NCI-H128 (cell line): ENCODE measurements around the gene CPLX3.

Experiments used
- DNase-seq: peaks from one replicate; lab custom pipeline; 2025; ENCODE audit not compliant: unreplicated experiment; lab: John Stamatoyannopoulos, UW

CPLX3 gene

GRCh38 chr15:74788042-74788682, 38.3 kb upstream of the CPLX3 start:
- DNase-seq: no peak

- no peak for DNase-seq
These were observed 37.7 kb upstream of the CPLX3 start for GRCh38 chr15:74788683-74789151.

DNA sequence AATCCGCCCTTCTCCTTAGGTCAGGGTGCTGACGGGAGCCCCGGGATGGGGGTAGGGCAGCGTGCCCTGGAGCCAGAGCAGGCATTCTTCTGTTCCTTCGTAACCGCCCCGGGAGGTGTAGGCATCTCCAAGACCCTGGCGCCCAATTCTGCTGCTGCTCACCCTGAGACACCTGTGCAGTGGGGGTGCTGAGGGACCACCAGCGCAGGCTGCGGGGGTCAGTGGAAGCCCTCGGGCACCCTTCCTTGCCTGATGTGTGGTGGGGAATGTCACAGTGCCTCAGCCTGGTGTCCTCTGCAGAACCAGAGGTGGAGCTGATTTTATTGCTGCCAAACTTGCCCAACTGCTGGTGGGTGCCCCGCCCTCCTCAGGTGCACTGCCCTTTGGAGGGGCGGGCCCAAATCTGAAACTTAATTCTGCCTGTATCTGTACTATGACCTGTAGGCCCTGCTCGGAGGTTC, 37.2 kb upstream of the CPLX3 start:
- DNase-seq: no peak

- DNase-seq: no peak
These were observed 36.7 kb upstream of the CPLX3 start for GRCh38 chr15:74789741-74790079.

DNA sequence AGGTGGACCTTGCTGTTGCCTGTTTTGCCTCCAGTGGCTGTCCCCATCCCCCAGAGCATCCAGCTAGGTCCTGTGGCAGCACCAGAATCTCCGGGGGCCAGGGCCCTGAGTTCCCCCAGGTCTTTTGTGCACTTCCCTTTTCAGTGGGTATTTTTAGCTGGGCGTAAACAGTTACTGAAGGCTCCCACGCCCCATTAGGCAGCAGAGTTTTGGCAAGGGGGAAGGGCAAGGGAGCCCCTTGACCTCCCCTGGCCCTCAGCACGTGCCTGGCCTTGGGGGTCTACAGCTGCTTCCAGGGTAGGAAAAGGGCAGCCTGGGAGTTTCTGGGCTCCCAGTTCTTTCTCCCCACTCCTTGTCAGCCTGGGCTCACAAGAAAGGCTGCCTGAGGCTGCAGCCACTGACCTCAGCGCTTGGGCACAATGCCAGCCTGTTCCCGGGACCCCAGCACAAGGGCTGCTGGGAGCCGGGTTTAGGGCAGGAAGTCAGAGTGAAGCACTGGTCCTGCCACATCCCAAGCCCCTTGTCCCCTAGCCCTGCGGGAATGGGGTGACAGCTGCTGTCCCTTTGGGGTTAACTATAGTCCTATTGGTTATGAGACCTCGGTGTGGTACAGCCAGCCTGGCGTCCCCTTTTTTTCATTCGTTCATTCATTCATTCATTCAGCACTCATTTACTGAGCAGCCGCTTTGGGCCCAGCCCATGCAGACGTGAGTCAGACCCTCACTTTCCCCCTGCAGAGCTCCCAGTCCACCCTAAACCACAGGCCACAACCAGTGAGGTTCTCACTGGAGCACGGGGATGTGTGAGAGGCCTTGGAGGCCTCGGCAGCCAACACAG, 36.1 kb upstream of the CPLX3 start:
- DNase-seq: no peak

GRCh38 chr15:74791007-74791406, 35.4 kb upstream of the CPLX3 start:
- DNase-seq: no peak

DNA sequence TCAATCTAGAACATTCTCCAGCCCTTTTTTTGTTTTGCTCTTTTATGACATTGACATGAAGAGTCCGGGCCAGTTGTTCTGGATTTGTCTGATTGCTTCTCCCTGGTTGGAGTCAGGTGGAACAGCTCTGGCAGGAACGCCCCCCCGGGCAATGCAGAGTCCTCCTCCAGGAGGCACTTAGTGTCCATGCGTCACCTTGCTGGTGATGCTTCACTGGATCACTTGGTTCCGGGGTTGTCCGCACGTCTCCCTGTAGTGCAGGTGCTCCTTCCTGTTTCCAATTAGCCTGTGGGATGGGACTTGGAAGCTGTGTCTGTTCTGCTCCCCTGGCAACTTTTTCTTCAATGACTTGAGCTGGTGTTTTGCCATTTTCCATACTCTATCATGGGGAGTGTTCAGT, 34.8 kb upstream of the CPLX3 start:
- no peak for DNase-seq

- DNase-seq: no peak
These were observed 34.0 kb upstream of the CPLX3 start for GRCh38 chr15:74792227-74793016.

DNA sequence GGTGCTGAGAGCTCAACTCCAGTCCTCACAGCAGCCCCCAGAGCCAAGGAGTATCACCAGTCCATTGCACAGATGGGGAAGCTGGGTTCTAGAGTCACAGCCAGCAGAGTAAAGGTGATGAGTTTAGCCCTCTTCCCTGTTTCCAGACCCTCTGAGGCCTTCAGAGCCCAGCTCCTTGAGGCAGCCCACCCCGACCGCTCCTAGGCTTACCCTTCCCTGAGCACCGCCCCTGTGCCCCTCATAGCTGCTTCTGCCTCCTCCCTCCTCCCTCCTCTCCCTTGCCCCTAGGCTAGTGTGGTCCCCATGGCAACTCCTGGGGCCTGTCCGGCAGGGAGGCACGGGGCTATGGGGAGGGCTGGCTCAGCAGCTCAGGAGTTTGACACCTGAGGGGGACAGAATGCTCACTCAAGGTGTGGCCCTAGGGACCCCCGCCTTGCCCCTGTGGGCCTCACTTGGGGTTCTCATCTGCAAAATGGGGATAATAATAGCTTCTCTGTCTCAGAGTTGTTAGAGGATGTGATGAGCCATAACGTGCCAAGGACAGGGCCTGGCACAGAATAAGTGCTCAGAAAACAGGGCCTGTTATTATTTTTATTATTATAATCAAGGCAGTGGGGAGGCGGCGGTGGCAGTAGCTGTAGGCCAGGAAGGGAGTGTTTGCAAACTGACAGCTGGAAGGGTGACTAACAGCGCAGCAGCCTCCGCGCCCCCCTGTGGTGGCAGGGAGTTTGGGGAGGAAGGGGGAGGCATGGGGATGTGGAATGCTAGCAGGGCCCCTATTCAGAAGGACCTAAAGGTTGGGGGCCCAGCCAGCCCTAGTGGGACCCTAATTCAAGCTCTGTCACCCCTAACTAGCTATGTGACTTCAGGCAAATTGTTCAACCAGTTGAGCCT, 33.0 kb upstream of the CPLX3 start:
- DNase-seq: no peak

DNA sequence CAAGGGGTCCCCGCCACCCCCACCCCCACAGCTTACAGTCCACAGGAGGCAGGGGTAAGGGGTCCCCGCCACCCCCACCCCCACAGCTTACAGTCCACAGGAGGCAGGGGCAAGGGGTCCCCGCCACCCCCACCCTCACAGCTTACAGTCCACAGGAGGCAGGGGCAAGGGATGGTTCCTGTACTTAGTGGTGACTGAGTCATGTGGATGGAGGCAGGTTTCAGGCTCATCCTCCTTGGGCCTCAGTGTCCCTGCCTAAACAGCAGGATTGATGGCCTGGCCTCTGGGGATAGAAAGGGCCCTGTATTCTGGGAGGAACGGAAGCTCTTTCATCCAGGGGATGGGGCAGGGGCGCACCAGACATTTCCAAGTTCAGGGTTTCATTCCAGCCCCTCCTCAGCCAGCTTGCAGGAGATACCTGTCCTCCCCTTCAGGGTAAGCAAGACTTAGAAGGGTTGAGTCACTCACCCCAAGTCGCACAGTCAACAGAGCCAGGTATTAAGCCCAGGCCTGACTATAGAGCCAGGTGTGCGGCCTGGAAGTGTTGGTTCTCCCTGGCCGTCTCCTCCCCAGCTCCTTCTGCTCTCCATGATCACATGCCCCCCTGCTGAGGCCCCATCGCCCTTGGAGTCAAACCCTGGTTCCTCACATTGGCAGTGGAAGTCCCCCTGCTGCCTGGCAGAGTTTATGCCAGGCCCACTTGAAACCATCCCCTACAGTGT, 32.0 kb upstream of the CPLX3 start:
- DNase-seq: no peak

DNA sequence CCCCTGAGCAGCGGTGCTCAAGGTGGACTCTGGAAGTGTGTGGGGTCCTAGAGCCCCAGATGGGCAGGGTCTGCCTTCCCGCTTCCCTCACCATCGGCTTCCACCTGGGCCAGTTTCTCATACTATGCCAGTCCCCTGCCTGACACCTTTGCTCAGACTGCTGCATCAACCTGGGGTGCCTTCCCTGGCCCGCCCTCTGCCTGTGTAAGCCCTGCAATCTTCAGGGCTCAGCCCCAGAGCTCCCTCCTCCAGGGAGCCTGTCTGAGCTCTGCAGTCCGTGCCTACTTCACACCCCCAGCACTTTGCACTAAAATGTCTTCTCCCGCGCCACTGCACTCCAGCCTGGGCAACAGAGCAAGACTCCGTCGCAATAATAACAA, 31.5 kb upstream of the CPLX3 start:
- DNase-seq: no peak

DNA sequence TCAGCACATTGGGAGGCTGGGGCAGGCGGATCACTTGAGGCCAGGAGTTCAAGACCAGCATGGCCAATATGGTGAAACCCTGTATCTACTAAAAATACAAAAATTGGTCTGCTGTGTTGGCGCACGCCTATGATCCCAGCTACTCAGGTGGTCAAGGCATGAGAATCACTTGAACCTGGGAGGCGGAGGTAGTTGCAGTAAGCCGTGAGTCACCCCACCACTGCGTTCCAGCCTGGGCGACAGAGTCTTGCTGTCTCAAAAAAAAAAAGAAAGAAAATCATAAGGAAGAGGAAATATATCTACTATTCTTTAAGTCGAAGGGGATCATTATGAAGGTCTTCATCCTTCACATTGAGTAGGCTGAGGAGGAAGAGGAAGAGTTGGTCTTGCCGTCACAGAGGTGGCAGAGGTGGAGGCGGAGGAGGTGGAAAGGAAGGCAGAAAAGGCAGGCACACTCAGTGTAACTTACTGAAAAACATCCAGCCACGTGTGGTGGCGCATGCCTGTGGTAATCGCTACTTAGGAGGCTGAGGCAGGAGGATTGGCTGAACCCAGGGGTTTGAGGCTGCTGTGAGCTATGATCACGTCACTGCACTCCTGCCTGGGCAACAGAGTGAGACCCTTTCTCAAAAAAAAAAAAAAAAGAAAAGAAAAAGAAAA, 30.3 kb upstream of the CPLX3 start:
- no peak for DNase-seq

GRCh38 chr15:74798388-74799254, 27.8 kb upstream of the CPLX3 start:
- no peak for DNase-seq

DNA sequence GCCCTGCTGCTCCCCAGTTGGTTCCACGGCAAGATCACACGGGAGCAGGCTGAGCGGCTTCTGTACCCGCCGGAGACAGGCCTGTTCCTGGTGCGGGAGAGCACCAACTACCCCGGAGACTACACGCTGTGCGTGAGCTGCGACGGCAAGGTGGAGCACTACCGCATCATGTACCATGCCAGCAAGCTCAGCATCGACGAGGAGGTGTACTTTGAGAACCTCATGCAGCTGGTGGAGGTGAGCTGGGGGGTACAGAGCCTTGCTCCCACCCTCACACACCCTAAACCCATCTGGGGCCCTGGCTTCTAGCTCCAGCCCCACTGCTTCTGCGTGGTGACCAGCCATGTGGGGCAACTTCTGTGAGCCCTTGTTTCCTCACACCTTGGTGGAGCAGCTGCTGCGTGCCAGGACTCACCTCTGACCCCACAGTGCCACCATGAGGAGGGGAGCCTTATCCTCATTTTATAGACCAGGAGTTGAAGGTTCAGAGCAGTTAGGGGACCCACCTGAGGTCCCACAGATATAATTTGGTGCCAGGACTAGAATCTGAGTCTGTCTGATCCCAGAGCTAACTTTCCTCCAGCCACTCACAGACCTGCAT, 27.1 kb upstream of the CPLX3 start:
- no peak for DNase-seq

- DNase-seq: no peak
These were observed 26.4 kb upstream of the CPLX3 start for GRCh38 chr15:74799856-74800558.

DNA sequence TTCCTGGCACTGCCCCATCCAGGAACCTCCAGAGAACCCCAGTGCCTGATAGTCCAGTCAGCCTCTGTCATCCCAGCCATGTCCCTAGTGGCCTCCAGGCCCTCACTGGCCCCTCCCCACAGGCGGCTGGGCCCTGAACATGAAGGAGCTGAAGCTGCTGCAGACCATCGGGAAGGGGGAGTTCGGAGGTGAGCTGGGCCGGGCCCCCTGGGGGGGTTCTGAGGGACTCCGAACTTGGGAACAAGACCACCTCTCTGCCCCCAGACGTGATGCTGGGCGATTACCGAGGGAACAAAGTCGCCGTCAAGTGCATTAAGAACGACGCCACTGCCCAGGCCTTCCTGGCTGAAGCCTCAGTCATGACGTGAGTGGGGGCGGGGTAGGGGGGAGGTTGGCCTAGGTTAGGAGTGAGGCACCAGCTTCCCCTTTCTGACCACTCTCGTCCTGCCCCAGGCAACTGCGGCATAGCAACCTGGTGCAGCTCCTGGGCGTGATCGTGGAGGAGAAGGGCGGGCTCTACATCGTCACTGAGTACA, 25.8 kb upstream of the CPLX3 start:
- no peak for DNase-seq

GRCh38 chr15:74801311-74801997, 25.0 kb upstream of the CPLX3 start:
- no peak for DNase-seq
